SK-N-SH treated with all-trans-retinoic acid at 6 μM for 48 hours (cell line): ENCODE measurements around the gene TBX1.

ENCODE experiments used
- ATAC-seq: fragments of 200-7000 bp; cut with Tn5 transposase; 3 replicates; pipeline ENCODE4 v1.9.1; 2020; ENCODE audit warnings: mild to moderate bottlenecking, moderate library complexity
- ARNTL ChIP-seq: fragments of 450-650 bp; formaldehyde crosslinking; IDR thresholded peaks from 2 replicates; pipeline ENCODE4 v1.5.0; 2020; ENCODE audit warnings: low read depth, mild to moderate bottlenecking, moderate library complexity, borderline replicate concordance
- BACH2 ChIP-seq: fragments of 250-450 bp; sonication (Bioruptor Pico); IDR thresholded peaks from 2 replicates; pipeline ENCODE4 v1.9.0; 2021; ENCODE audit warnings: mild to moderate bottlenecking, borderline replicate concordance
- CSDC2 ChIP-seq: fragments of 250-450 bp; sonication (Bioruptor Pico); IDR thresholded peaks from 2 replicates; pipeline ENCODE4 v1.5.0; 2020; ENCODE audit warnings: mild to moderate bottlenecking, moderate library complexity
- ESRRG ChIP-seq: fragments of 250-450 bp; sonication (Bioruptor Pico); IDR thresholded peaks from 2 replicates; pipeline ENCODE4 v1.6.1; 2021; ENCODE audit warnings: mild to moderate bottlenecking
- GLIS3 ChIP-seq: fragments of 250-450 bp; sonication (Bioruptor Pico); IDR thresholded peaks from 2 replicates; pipeline ENCODE4 v1.5.0; 2020; ENCODE audit warnings: mild to moderate bottlenecking, moderate library complexity
- ISL1 ChIP-seq: fragments of 250-450 bp; sonication (Bioruptor Pico); IDR thresholded peaks from 2 replicates; pipeline ENCODE4 v2.1.2; 2022; ENCODE audit warnings: mild to moderate bottlenecking, moderate library complexity
- PPARA ChIP-seq: fragments of 250-450 bp; sonication (Bioruptor Pico); IDR thresholded peaks from 2 replicates; pipeline ENCODE4 v1.5.0; 2020; ENCODE audit warnings: mild to moderate bottlenecking, borderline replicate concordance
- RARB ChIP-seq: fragments of 250-450 bp; sonication (Bioruptor Pico); IDR thresholded peaks from 2 replicates; pipeline ENCODE4 v1.8.0; 2021; ENCODE audit warnings: mild to moderate bottlenecking, moderate library complexity
- TOX ChIP-seq: fragments of 250-450 bp; sonication (Bioruptor Pico); IDR thresholded peaks from 2 replicates; pipeline ENCODE4 v1.8.0; 2021; ENCODE audit warnings: mild to moderate bottlenecking, moderate library complexity, borderline replicate concordance
- ZC3H10 ChIP-seq: fragments of 250-450 bp; sonication (Bioruptor Pico); IDR thresholded peaks from 2 replicates; pipeline ENCODE4 v1.5.1; 2021; ENCODE audit warnings: mild to moderate bottlenecking, moderate library complexity
- ZFP3 ChIP-seq: fragments of 250-450 bp; sonication (Bioruptor Pico); IDR thresholded peaks from 2 replicates; pipeline ENCODE4 v1.5.0; 2020; ENCODE audit warnings: mild to moderate bottlenecking, moderate library complexity
- ZFP30 ChIP-seq: fragments of 450-650 bp; formaldehyde crosslinking; IDR thresholded peaks from 2 replicates; pipeline ENCODE4 v1.5.0; 2022; ENCODE audit warnings: mild to moderate bottlenecking, moderate library complexity
- ZNF565 ChIP-seq: fragments of 450-650 bp; formaldehyde crosslinking; conservative IDR thresholded peaks from 2 replicates; pipeline ENCODE4 v1.5.0; 2020; ENCODE audit warnings: low read depth, mild to moderate bottlenecking, moderate library complexity
- ZNF70 ChIP-seq: fragments of 450-650 bp; formaldehyde crosslinking; IDR thresholded peaks from 2 replicates; pipeline ENCODE4 v1.5.0; 2020; ENCODE audit warnings: mild to moderate bottlenecking, moderate library complexity
- ZNF8 ChIP-seq: fragments of 450-650 bp; formaldehyde crosslinking; IDR thresholded peaks from 2 replicates; pipeline ENCODE4 v1.5.0; 2020; ENCODE audit warnings: mild to moderate bottlenecking, moderate library complexity
- TF ChIP-seq, protein P1 (sequence below): fragments of 250-450 bp; sonication (Bioruptor Pico); IDR thresholded peaks from 2 replicates; pipeline ENCODE4 v1.5.1; 2020; ENCODE audit warnings: low read depth, mild to moderate bottlenecking, moderate library complexity
- TF ChIP-seq, protein P2 (sequence below): fragments of 250-450 bp; sonication (Bioruptor Pico); IDR thresholded peaks from 2 replicates; pipeline ENCODE4 v1.8.0; 2020; ENCODE audit warnings: mild to moderate bottlenecking, moderate library complexity, borderline replicate concordance
- TF ChIP-seq, protein P3 (sequence below): fragments of 250-450 bp; sonication (Bioruptor Pico); IDR thresholded peaks from 2 replicates; pipeline ENCODE4 v1.8.0; 2021; ENCODE audit warnings: low read depth, mild to moderate bottlenecking, moderate library complexity, borderline replicate concordance
- TF ChIP-seq, protein P4 (sequence below): fragments of 250-450 bp; sonication (Bioruptor Pico); IDR thresholded peaks from 2 replicates; pipeline ENCODE4 v1.5.1; 2021; ENCODE audit warnings: mild to moderate bottlenecking, moderate library complexity

Gene TBX1

DNA sequence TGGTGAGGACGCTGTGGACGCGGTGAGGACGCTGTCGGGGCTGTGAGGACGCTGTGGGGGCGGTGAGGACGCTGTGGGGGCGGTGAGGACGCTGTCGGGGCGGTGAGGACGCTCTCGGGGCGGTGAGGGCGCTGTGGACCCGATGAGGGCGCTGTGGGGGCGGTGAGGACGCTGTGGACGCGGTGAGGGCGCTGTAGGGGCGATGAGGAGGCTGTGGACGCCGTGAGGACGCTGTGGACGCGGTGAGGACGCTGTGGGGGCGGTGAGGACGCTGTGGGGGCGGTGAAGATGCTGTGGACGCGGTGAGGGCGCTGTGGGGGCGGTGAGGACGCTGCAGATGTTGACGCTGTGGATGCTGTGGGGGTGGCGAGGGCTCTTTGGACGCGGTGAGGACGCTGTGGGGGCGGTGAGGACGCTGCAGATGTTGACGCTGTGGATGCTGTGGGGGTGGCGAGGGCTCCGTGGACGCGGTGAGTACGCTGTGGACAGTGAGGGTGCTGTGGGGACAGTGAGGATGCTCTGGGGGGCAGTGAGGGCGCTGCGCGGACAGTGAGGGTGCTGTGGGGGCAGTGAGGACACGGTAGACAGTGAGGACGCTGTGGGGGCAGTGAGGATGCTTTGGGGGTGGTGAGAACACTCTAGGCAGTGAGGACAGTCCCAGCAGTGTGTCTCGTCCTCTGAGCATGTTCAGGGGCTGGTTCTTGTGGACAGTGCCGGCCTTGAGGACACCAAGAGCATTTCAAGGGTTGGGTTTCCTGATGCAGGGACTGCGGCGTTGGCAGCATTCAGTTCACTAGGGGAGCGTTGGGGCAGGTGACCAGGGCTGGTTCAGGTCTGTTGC, 33.0 kb upstream of the TBX1 start (continued):
- TF ChIP-seq, protein P1, sequence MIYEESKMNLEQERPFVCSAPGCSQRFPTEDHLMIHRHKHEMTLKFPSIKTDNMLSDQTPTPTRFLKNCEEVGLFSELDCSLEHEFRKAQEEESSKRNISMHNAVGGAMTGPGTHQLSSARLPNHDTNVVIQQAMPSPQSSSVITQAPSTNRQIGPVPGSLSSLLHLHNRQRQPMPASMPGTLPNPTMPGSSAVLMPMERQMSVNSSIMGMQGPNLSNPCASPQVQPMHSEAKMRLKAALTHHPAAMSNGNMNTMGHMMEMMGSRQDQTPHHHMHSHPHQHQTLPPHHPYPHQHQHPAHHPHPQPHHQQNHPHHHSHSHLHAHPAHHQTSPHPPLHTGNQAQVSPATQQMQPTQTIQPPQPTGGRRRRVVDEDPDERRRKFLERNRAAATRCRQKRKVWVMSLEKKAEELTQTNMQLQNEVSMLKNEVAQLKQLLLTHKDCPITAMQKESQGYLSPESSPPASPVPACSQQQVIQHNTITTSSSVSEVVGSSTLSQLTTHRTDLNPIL (CRISPR knock-in tag), result no peak

DNA sequence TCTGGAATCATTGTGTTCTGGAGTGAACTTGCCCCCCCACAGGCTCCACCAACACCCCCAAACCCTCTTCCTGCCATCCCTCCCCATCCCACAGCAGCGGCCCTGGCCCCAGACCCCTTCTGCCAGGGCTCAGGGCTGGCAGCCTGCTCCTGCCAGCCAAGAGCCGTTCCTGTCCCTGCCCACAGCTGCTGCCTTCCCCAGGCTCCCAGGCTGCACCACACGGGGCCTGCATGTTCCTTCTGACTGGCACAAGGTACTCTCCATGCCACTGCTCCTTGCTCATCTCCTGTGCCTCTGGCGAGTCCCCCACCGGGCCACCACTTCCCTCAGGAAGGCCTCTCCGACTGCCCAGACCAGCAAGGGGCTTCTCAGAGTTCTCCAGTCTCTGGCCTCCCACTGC, 32.3 kb upstream of the TBX1 start:
- TF ChIP-seq RARB (CRISPR knock-in tag) (no peak), ZFP3 (CRISPR knock-in tag) (no peak), ZNF8 (CRISPR knock-in tag) (no peak), ZC3H10 (CRISPR knock-in tag) (no peak), ZNF70 (CRISPR knock-in tag) (no peak), CSDC2 (CRISPR knock-in tag) (no peak)
- TF ChIP-seq, protein P2, sequence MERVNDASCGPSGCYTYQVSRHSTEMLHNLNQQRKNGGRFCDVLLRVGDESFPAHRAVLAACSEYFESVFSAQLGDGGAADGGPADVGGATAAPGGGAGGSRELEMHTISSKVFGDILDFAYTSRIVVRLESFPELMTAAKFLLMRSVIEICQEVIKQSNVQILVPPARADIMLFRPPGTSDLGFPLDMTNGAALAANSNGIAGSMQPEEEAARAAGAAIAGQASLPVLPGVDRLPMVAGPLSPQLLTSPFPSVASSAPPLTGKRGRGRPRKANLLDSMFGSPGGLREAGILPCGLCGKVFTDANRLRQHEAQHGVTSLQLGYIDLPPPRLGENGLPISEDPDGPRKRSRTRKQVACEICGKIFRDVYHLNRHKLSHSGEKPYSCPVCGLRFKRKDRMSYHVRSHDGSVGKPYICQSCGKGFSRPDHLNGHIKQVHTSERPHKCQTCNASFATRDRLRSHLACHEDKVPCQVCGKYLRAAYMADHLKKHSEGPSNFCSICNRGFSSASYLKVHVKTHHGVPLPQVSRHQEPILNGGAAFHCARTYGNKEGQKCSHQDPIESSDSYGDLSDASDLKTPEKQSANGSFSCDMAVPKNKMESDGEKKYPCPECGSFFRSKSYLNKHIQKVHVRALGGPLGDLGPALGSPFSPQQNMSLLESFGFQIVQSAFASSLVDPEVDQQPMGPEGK (CRISPR knock-in tag), result no peak
- no peak for ATAC-seq

DNA sequence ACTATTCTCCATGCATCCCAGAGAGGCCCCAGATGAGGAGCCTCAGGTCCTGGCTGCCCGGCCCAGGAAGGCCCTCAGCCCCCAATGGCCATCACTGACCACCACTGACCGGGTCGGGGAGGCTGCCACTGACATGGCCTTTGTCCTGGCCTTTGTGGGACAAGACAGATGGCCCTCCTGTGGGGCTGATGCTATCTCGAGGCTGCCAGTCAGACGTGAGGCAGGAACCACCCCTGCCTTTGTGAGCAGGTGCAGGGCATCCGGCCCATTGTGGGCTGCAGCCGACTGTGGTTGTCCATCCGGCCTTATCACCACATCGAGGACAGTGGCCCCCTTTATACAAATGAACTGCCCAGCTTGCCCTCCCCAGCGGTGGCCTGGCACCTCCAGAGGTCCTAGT, 31.7 kb upstream of the TBX1 start:
- TF ChIP-seq ARNTL (CRISPR knock-in tag), result no peak
- no peak for TF ChIP-seq PPARA
- TF ChIP-seq BACH2, result no peak
- no peak for TF ChIP-seq TOX (CRISPR knock-in tag)
- no peak for TF ChIP-seq CSDC2 (CRISPR knock-in tag)
- TF ChIP-seq, protein P3, sequence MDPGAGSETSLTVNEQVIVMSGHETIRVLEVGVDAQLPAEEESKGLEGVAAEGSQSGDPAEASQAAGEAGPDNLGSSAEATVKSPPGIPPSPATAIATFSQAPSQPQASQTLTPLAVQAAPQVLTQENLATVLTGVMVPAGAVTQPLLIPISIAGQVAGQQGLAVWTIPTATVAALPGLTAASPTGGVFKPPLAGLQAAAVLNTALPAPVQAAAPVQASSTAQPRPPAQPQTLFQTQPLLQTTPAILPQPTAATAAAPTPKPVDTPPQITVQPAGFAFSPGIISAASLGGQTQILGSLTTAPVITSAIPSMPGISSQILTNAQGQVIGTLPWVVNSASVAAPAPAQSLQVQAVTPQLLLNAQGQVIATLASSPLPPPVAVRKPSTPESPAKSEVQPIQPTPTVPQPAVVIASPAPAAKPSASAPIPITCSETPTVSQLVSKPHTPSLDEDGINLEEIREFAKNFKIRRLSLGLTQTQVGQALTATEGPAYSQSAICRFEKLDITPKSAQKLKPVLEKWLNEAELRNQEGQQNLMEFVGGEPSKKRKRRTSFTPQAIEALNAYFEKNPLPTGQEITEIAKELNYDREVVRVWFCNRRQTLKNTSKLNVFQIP, result no peak
- no peak for TF ChIP-seq ISL1
- TF ChIP-seq ZNF565 (CRISPR knock-in tag), result no peak
- TF ChIP-seq, protein P2 (CRISPR knock-in tag), result no peak
- no peak for TF ChIP-seq ZFP30 (CRISPR knock-in tag)
- TF ChIP-seq, protein P1 (CRISPR knock-in tag), result no peak
- TF ChIP-seq ESRRG (CRISPR knock-in tag), result no peak
- TF ChIP-seq RARB (CRISPR knock-in tag), result no peak
- no peak for TF ChIP-seq ZNF70 (CRISPR knock-in tag)
- no peak for TF ChIP-seq GLIS3 (CRISPR knock-in tag)
- no peak for TF ChIP-seq ZC3H10 (CRISPR knock-in tag)
- no peak for ATAC-seq

DNA sequence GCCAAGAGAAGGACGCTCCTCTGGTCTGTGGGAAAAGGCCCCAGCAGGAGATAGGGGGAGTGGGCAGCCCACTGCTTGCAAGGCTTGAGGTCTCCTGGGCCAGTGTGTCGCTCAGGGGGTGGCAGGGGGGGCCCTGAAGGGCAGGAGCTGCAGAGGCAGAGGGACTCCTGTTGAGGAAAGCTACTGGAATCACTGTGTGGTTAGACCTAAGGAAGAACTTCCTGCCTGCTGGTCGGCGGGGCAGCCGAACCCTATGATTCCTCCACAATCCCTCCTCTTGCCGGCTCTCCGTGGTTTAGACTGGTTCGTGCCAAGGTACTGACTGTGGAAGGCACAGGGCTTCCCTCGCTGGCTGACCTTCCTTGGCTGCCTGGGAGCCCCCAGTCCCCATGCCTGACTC, 31.1 kb upstream of the TBX1 start:
- TF ChIP-seq, protein P4, sequence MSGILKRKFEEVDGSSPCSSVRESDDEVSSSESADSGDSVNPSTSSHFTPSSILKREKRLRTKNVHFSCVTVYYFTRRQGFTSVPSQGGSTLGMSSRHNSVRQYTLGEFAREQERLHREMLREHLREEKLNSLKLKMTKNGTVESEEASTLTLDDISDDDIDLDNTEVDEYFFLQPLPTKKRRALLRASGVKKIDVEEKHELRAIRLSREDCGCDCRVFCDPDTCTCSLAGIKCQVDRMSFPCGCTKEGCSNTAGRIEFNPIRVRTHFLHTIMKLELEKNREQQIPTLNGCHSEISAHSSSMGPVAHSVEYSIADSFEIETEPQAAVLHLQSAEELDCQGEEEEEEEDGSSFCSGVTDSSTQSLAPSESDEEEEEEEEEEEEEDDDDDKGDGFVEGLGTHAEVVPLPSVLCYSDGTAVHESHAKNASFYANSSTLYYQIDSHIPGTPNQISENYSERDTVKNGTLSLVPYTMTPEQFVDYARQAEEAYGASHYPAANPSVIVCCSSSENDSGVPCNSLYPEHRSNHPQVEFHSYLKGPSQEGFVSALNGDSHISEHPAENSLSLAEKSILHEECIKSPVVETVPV (CRISPR knock-in tag), result no peak
- no peak for TF ChIP-seq ZFP30 (CRISPR knock-in tag)
- TF ChIP-seq PPARA, result no peak
- ATAC-seq, result no peak
